ENCODE data around the gene FILIP1L. TPM values are rescaled to one million over a fixed set of nuclear protein-coding genes. Genes with fewer than 3 reads are reported as not detected.
A peak's percentile ranks its signal among the peaks of the same experiment; 100 is the strongest.

FILIP1L gene
- total and polyA plus RNA-seq, 2 of the 13 experiments (the other 11 are each of a cell fraction or from before 2014, with no cell fraction given): 8.1 to 187 TPM

GRCh38 chr3:100075851-100076730 is 38.2 kb downstream of the FILIP1L start (continued):
- TF ChIP-seq ZNF407 (CRISPR knock-in tag; IDR thresholded peaks at IDR 0.05; ENCODE audit: not compliant biosample characterization) (no peak), ZNF543 (CRISPR knock-in tag; IDR thresholded peaks at IDR 0.05) (no peak), ZNF362 (CRISPR knock-in tag; IDR thresholded peaks at IDR 0.05; ENCODE audit: borderline replicate concordance) (peak; percentile 21; the same call in 1 of the 2 replicates), BRF2 (CRISPR knock-in tag; IDR thresholded peaks at IDR 0.05) (no peak; the same call in 1 of the 2 replicates), SNAPC5 (CRISPR knock-in tag; IDR thresholded peaks at IDR 0.05; ENCODE audit: borderline replicate concordance) (no peak), NBN (conservative IDR thresholded peaks at IDR 0.05) (no peak), ATF5 (CRISPR knock-in tag; IDR thresholded peaks at IDR 0.05; ENCODE audit: low read depth) (no peak), GABPA (IDR thresholded peaks at IDR 0.05; ENCODE audit: low read depth, low read length) (no peak), GABPA (CRISPR knock-in tag; IDR thresholded peaks at IDR 0.05; ENCODE audit: low read depth) (peak; percentile 48; the same call in 1 of the 2 replicates), ELK4 (CRISPR knock-in tag; IDR thresholded peaks at IDR 0.05; ENCODE audit: borderline replicate concordance) (no peak), HNF4G (IDR thresholded peaks at IDR 0.05; ENCODE audit: borderline replicate concordance, low read depth, low read length) (peak; percentile 95), HNF4G (CRISPR knock-in tag; IDR thresholded peaks at IDR 0.05; ENCODE audit: borderline replicate concordance, low read depth) (peak; percentile 53; the same call in 1 of the 2 replicates), YEATS2 (CRISPR knock-in tag; IDR thresholded peaks at IDR 0.05; ENCODE audit: borderline replicate concordance) (no peak), ZNF781 (CRISPR knock-in tag; IDR thresholded peaks at IDR 0.05; ENCODE audit: borderline replicate concordance, not compliant biosample characterization) (no peak), ZBTB3 (CRISPR knock-in tag; IDR thresholded peaks at IDR 0.05; ENCODE audit: borderline replicate concordance, low read depth) (no peak)

Measured in HepG2 (cell line).